HL-60 (cell line): ENCODE results near the gene SPATA16.

Experiments used
- DNase-seq, 2 experiments: peaks; one replicate each; pipeline ENCODE4 v3.0.0-alpha.2; 2010 to 2020; ENCODE audit warnings: low read depth in 1 of 2, low spot score in 1 of 2
- H3K27ac ChIP-seq: fragments of 250-450 bp; sonication (Bioruptor Pico); replicated peaks from 2 replicates; pipeline ENCODE4 v1.5.1; 2020; ENCODE audit warnings: mild to moderate bottlenecking, moderate library complexity
- H3K27me3 ChIP-seq: fragments of 250-450 bp; sonication (Bioruptor Pico); 2 replicates; pipeline ENCODE4 v1.5.1; 2021; ENCODE audit warnings: mild to moderate bottlenecking, moderate library complexity; ENCODE audit not compliant: insufficient read depth, poor library complexity, severe bottlenecking
- H3K4me3 ChIP-seq: replicated peaks from 2 replicates; pipeline ENCODE4 v1.5.1; 2011; ENCODE audit warnings: mild to moderate bottlenecking, control low read depth, low read length; ENCODE audit not compliant: insufficient read depth
- CTCF ChIP-seq: IDR thresholded peaks from one replicate; pipeline ENCODE4 v1.5.1; 2011; ENCODE audit warnings: low read length, control low read depth, inconsistent platforms; ENCODE audit not compliant: insufficient read depth
- GABPA ChIP-seq: IDR thresholded peaks from 2 replicates; pipeline ENCODE4 v1.6.1; 2012; ENCODE audit warnings: low read depth
- POLR2AphosphoS5 ChIP-seq: IDR thresholded peaks from 2 replicates; pipeline ENCODE4 v1.6.1; 2012; ENCODE audit warnings: low read depth
- REST ChIP-seq: IDR thresholded peaks from 2 replicates; pipeline ENCODE4 v1.6.1; 2012; ENCODE audit warnings: low read depth; ENCODE audit not compliant: insufficient replicate concordance
- SPI1 ChIP-seq: IDR thresholded peaks from 2 replicates; pipeline ENCODE4 v1.6.1; 2012; ENCODE audit warnings: low read depth, mild to moderate bottlenecking, borderline replicate concordance

SPATA16 gene

GRCh38 chr3:172924546-172924945, 216.5 kb downstream of the SPATA16 start:
- DNase-seq: no peak
- Histone ChIP-seq H3K4me3 (no peak overlapping the region), H3K27me3 (no peaks in the 10 kb centered on the region), H3K27ac (no peak overlapping the region)
- TF ChIP-seq POLR2AphosphoS5: no peak

GRCh38 chr3:172919297-172919683, 221.7 kb downstream of the SPATA16 start:
- no peak for DNase-seq
- H3K4me3 ChIP-seq: no peak overlapping the region
- H3K27me3 ChIP-seq: peaks cover 11% of the 10 kb centered on the region
- no peak for TF ChIP-seq POLR2AphosphoS5
- no peak for TF ChIP-seq REST
- no peak for TF ChIP-seq SPI1
- no peak for TF ChIP-seq GABPA
- TF ChIP-seq CTCF: no peak
- no peak overlapping the region for H3K27ac ChIP-seq

GRCh38 chr3:172918568-172919296, 222.3 kb downstream of the SPATA16 start:
- H3K27me3 ChIP-seq: peaks cover 11% of the 10 kb centered on the region
- TF ChIP-seq SPI1: no peak
- no peak for TF ChIP-seq CTCF
- no peak for TF ChIP-seq REST
- no peak for TF ChIP-seq POLR2AphosphoS5
- TF ChIP-seq GABPA: no peak

GRCh38 chr3:172918165-172918564, 222.9 kb downstream of the SPATA16 start:
- no peak overlapping the region for H3K27ac ChIP-seq
- DNase-seq: no peak
- H3K27me3 ChIP-seq: peaks cover 11% of the 10 kb centered on the region
- H3K4me3 ChIP-seq: no peak overlapping the region
- no peak for TF ChIP-seq POLR2AphosphoS5
- TF ChIP-seq SPI1: peak; percentile 65
- no peak for TF ChIP-seq CTCF
- TF ChIP-seq REST: no peak
- TF ChIP-seq GABPA: no peak

More at GRCh38 chr3:172918568-172919296, 222.3 kb downstream of the SPATA16 start:
- Histone ChIP-seq H3K27ac (no peak overlapping the region), H3K4me3 (no peak overlapping the region)
- DNase-seq: no peak
